Medulla oblongata (tissue), 1 donor: ENCODE results near the gene ZNF710.

Experiments used
- DNase-seq: peaks from one replicate; pipeline ENCODE4 v3.0.0-alpha.2; 2015; ENCODE audit errors: extremely low spot score

Gene ZNF710

GRCh38 chr15:90079619-90080457 is 78.7 kb downstream of the ZNF710 start:
- no peak for DNase-seq

- no peak for DNase-seq
Measured at GRCh38 chr15:90080458-90080755, 79.3 kb downstream of the ZNF710 start.

DNA sequence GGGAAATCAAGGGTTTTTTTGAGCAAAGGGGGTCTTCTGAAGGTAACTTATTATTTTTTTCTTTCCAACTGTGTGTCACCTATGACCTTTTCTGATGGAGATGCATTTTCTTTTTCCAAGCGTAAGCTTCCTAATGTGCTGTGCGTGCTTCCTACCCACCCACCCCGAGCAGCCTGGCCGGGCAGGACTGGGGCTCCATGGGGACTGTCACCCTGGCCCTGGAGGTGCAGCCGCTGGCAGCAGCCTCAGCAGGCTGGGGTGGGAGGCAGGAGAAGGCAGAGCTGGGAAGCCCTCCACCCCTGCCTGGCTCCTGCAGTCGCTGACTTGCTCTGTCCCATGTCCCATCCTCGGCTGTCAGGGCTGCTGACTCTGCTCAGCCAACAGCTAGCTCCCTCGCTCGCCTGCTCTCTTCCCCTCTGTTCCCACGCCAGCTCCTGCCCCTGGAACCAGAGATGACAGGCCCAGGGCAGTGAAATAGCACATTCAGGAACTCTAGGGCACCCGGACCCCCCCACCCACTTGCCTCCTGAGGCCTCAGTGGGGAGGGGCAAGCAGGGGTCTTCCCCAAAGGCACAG is 79.8 kb downstream of the ZNF710 start:
- DNase-seq, result no peak

DNA sequence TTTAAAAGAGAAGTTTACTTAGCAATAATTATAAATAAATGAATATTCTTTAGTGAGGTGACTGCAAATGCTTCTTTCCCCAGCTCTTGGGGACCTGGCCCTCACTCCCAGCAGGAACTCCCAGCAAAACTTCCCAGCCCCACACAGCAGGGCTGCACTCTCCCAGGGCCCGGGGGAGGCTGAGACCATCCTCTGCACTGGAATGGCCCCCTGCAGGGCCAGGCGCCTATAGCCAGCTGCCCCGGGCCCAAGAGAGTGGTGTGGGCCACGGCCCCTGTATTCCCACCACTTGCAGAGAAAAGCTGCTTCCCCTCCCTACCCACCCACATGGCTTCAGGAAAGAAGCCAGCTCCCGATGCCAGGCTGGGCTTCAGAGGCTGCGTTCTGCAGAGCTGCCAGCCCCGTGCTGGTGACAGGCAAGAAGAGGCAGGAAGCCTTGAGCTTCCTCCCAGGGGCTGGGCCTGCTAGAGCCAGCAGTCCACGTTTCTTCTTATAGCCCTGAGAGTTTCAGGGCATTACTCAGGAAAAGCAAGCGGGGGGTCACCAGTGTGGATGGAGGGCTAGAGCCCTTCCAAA is 81.1 kb downstream of the ZNF710 start:
- peak; percentile 82 for DNase-seq

DNA sequence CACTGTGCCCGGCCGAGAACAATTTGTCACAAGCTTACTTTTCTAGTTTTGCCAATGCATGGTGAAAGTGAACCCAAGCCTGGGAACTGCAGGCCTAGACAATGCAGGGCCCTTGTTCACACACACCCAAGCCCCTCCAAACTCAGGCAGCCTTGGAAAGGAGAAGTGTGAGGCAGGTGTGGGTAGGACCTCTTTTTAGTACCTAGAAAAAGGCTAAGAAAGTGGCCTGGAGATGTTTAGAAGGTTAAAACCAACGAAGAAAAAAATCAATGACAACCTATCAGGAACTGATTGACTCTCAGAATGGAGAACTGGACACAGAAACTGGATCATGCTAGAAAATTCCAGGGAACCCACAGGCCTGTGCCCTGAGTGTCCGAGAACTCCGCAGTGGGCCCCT is 82.3 kb downstream of the ZNF710 start:
- DNase-seq, result no peak

DNA sequence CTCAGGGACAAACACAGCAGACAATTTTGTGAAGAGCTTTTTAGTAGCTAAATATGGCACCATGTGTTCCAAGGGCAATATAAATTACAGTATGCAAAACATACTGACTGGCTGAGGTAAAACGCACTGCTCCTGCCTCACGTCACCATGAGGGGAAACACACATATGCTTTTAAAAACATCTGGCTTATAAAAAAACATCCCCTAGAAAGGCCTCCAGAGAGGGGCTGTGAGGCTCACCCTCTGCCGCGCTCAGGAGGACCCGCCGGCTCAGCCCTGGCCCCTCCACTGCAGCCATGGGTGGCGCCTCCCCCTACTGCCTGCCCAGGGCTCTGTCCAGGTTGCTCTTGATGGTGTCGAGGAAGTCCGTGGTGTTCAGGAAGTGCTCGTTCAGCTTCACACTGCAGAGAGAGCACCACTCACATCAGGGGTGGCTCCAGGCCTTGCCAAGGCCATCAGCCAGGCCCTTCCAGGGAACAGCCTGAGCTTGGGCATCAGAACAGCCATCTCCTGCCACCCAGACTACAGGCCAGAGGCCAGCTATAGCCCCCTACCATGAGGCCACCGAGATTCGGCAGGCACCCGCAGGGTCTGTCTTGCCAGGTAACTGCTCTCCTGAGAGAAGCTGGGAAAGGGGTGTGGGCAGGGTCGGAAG is 83.0 kb downstream of the ZNF710 start:
- no peak for DNase-seq

GRCh38 chr15:90084876-90085423 is 83.8 kb downstream of the ZNF710 start:
- DNase-seq, result no peak

DNA sequence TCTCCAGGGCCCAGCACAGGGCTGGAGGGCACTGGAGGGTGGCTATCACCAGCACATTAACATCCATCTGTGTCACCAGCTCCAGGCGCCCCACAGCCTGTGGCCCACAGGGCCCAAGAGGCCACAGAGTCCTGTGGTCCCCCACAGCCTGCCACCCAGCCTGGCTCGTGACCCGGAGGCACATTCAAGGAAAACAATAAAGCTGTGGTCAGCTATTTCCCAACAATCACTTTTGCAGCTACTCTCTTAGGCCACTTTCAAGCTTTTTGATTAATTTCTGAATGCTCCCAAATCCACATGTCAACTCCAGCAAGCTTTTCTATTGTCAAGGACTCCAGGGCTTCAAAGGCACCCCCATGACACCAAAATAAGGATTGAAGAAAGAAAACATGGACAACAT is 84.4 kb downstream of the ZNF710 start:
- no peak for DNase-seq

- peak; percentile 35 for DNase-seq
Measured at GRCh38 chr15:90086868-90087268, 85.7 kb downstream of the ZNF710 start.

GRCh38 chr15:90087454-90088154 is 86.5 kb downstream of the ZNF710 start:
- no peak for DNase-seq

- DNase-seq, result no peak
Measured at GRCh38 chr15:90090226-90090848, 89.2 kb downstream of the ZNF710 start.

DNA sequence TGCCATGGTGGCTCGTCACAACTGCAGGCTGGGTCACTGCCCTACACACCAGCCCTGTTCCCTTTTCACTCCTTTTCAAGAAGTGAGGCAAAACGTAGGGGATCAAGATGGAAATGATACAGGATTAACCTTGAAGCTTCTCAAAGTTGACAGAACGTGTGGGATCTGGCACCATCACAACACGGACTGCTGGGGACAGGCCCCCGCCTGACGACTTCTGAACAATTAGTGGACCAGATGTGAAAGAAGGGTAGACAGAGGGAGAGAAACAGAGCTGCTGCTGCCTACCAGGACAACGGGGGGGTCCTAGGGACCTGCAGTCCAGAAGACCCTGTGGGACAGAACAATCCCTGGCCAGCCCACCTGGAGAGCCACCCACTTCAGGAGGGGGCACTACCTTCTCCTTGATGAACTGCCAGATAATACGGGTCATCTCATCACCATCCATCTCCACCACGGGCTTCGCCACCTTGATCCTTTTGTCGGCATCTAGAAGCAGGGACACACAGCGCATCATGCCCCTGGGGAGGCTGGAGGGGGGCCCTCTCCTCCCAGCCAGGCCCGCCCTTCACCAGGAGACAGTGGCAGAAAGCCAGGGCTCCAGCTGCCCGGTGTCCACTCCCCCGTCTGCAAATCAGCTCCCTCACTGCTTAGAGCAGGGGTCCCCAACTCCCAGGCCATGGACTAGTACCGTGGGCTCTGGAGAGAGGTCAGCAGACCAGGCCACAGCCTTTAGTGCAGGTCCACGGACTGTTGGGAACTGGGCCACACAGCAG is 90.2 kb downstream of the ZNF710 start:
- DNase-seq, result no peak

- DNase-seq, result no peak
Measured at GRCh38 chr15:90095521-90095959, 94.4 kb downstream of the ZNF710 start.

GRCh38 chr15:90097475-90097874 is 96.4 kb downstream of the ZNF710 start:
- DNase-seq, result no peak

GRCh38 chr15:90099072-90099867 is 98.1 kb downstream of the ZNF710 start:
- DNase-seq, result no peak

GRCh38 chr15:90099868-90100831 is 99.0 kb downstream of the ZNF710 start:
- DNase-seq, result peak; percentile 84

- DNase-seq, result peak; percentile 74
Measured at GRCh38 chr15:90101130-90101968, 100.2 kb downstream of the ZNF710 start.
